DMS114 treated with DMSO at 0.1 percent for 48 hours (cell line): ENCODE measurements around the gene CRAMP1.
"Not testable (repeated sequence)": the region's sequence is repeated elsewhere in the genome, so short reads cannot be mapped to it uniquely, and the experiment has no call there.

Experiments used
- DNase-seq: peaks from one replicate; lab custom pipeline; 2025; ENCODE audit not compliant: unreplicated experiment; lab: John Stamatoyannopoulos, UW

Gene CRAMP1

GRCh38 chr16:1612320-1613111 is at the start of gene CRAMP1:
TSS of gene CRAMP1 (plus strand) at chr16:1612360. CDS start at chr16:1614640, 2,280 bp downstream.
- DNase-seq, result no peak

DNA sequence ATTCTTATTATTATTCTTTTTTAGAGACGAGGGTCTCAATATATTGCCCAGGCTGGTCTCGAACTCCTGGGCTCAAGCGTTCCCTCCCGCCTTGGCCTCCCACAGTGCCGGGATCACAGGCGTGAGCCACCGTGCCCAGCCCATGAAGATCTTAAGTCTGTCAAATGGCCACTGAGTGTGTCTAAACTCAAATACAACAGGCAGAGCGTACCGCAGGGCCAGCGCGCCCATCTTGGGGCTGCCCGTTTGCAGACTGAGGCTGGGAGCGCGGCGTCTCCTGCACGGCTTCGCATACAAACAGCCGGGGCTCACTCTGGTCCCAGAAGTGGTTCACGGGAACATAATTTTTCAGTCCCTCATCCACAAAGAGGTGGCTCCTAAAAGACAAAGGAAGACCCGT is 48.4 kb upstream of the CRAMP1 start:
- no peak for DNase-seq

GRCh38 chr16:1564325-1564724 is 47.8 kb upstream of the CRAMP1 start:
- no peak for DNase-seq

DNA sequence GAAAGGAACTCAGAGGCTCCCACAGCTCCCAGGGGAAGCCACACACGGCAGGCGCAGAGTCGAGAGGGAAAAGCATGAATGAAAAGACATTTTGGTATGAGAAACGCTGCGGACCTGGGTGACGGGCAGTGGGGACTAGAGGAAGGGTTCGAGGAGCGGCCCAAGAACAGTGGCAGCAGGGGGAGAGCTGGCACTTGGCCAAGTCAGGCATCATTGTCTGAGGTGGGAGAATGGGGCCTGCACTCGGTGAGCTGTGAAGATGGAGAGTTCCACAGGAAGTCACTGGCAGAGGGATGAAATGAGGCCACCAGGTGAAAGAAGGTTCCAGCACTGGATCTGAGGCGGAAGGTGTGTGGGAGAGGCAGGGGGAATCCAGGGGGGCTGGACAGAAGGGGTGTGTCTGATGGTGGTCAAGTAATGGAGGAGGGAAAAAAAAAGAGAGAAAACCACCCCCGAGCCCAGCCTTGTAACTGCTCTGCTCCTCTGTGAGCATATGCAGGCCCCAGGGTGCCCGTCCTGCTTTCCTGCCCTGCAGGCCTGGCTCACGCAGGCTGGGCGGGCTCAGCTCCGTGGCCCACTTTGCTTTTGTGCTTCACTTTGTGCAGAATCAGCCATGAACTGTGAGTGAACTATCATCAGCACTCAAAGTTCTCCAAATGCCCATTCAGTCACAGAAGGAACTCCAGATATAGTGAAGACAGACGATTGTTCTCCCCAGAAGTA is 46.9 kb upstream of the CRAMP1 start:
- DNase-seq, result no peak

GRCh38 chr16:1567988-1568387 is 44.2 kb upstream of the CRAMP1 start:
- no peak for DNase-seq

DNA sequence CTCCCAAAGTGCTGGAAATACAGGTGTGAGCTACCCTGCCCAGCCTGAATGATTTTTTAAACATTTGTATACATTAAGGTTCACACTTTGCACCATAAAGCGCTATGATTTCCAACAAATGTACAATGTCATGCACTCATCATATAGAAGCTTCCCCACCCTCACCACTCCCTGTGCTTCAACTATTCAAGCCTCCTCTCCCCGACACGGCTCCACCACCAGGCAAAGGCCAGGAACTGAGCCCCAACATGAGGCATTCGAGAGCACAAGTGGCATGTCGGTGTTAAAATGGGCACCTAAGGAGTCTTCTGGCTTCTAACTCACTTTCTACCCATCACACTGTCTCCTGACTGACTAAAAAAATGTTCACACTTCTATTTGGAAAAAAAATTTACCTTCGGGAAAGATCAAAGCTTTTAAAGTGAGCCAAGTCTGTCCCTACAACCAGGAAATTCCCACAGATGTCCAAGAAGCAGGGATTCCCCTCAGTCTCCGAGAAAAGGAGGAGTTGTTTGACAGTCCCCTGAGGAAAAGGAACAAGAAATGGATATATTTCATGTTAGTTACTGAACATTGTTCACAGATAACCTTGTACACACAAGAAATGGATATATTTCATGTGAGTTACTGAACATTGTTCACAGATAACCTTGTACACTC is 41.0 kb upstream of the CRAMP1 start:
- no peak for DNase-seq

DNA sequence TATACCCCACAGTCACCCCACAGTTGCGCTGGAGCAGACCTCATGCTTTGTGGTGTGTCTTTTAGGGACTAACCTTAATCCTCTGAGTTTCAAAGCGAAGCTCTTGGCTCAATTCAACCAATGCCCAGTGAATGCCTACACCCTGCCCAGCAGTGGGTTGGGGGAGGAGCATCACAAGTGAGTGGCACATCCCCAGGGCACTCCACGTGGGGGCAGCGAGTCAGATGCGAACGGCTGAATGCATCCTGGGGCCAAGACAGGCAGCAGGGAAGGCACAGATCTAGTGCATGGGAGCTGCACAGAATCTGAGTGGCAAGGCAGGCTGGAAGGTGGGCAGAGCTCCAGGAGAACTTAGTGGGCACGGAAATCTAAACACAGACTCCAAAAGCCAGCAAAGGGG is 39.5 kb upstream of the CRAMP1 start:
- no peak for DNase-seq

DNA sequence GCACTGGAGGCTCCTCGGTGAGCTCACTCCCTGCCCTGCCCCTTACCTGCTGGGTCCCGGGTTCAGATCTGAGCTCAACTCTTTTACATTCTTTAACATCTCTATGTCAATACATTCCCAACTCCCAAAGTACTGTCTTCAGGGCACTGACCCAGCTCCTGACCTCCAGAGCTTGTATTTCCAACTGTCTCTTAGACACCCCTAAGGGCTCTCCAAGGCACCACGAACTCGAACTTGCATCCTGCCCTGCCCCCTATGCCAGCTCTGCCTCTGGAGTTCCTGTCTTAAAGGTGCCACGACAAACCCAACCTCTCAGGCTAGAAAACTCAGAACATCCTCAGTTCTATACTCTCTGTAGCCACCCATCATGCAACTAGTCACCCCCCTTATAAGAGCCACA is 38.9 kb upstream of the CRAMP1 start:
- no peak for DNase-seq

DNA sequence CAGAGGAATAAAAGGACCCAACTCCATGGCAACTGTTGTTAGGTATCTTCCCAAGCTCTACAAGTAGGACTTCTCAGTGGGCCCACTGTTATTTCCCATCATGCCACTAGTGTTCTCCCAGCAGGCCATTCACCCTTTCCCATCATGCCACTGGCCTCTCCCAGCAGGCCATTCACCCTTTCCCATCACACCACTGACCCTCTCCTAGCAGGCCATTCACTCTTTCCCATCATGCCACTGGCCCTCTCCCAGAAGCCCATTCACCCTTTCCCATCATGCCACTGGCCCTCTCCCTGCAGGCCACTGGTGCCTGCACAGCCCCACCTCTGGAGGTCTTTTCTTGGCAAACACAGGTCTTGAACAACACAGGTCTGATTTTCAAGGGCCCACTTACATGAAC is 36.6 kb upstream of the CRAMP1 start:
- no peak for DNase-seq

- no peak for DNase-seq
Observed at GRCh38 chr16:1579214-1579613, 32.9 kb upstream of the CRAMP1 start.

DNA sequence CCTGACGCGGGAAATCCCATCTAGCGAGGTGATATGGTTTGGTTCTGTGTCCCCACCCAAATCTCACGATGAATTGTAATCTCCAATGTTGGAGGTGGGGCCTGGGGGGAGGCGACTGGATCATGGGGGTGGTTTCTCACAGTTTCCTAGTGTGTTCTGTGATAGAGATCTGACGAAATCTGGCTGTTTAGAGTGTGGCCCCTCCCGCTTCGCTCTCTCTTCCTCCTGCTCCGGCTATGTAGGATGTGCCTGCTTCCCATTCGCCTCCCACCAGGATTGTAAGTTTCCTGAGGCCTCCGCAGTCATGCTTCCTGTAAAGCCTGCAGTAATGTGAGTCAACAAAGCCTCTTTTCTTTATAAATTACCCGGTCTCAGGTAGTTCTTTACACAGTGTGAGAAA is 31.9 kb upstream of the CRAMP1 start:
- no peak for DNase-seq

- DNase-seq, result no peak
Observed at GRCh38 chr16:1580956-1581355, 31.2 kb upstream of the CRAMP1 start.

DNA sequence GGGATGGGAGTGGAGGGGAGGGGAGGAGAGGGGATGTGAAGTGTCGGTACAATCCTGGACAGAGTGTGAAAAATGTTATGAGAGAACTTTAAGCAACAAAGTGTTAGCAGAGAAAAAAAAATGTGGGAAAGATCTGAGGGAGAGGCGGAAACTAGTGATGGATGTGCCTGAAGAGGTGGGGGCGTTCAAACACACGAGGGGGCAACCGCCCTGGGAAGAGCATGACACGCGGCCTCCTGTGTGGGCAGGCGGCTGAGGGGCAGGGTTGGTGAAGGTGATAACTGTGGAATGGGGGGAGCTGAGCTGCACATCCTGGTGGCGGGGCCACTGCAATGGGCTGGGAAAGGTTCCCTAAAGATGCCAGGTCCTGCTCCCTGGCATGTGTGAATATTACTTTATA is 30.4 kb upstream of the CRAMP1 start:
- DNase-seq, result no peak

- DNase-seq, result no peak
Observed at GRCh38 chr16:1583180-1583579, 29.0 kb upstream of the CRAMP1 start.

GRCh38 chr16:1584926-1585484 is 27.2 kb upstream of the CRAMP1 start:
- no peak for DNase-seq

- no peak for DNase-seq
Observed at GRCh38 chr16:1590366-1590765, 21.8 kb upstream of the CRAMP1 start.

DNA sequence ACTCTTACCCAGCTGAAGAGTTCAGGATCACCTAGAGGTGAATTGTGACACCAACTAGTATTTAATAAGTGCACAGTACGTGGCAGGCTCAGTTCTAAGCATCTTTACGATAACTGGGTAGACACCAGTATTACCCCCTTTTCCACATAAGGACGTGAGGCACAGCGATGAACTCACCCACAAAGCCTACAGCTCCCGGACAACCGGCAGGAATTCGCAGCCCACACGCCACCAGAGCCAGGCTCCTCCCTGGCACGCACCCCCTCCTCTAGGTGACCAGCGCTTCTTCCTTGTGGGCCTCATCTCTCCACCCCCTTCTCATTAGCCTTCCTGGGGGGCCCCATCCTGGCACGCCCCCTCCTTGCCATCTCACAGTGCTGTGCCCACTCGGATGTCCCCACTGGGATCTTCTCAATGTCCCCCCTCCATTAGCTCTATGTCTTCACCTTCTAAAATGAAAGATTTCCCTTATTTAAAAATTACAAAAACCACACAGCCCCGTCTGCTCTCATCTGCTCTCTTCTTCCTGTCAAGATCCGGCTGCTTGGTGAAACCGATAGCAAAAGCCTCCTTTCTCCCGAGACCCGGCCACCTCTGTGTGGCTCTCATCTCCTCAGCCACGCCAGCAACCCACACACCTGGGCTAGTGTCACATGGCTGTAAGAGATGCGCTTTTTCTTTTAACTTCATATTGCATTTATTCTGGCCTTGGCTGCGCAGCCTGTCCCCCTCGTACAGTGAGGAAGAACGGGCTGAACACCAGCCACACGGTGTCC is 21.0 kb upstream of the CRAMP1 start:
- no peak for DNase-seq

DNA sequence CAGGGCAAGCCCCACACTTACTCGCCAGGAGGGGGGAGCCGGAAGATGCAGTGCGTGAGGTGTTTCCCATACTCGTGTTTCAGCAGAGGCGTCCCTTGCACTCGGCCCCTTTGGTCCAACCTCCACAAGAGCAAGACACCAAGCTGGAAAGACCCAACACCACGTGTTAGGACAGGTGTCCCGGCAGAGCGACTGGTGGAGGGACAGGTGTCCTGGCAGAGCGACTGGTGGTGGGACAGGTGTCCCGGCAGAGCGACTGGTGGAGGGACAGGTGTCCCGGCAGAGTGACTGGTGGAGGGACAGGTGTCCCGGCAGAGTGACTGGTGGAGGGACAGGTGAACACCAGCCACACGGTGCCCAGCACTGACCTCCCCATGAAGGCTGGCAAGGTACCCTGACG is 19.7 kb upstream of the CRAMP1 start:
- DNase-seq, result no peak

DNA sequence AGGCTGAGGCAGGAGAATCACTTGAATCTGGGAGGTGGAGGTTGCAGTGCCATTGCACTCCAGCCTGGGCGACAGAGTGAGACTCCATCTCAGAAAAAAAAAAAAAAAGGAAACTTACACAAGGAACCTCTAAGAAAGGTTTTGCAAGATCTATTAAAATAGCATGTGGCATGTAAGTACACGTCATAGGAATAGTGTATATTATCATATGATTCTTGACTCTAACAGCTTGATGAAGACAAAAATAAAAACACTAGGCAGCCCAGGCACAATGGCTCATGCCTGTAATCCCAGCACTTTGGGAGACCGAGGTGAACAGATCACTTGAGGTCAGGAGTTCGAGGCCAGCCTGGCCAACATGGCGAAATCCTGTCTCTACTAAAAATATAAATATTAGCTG is 16.6 kb upstream of the CRAMP1 start:
- not testable (repeated sequence) for DNase-seq

DNA sequence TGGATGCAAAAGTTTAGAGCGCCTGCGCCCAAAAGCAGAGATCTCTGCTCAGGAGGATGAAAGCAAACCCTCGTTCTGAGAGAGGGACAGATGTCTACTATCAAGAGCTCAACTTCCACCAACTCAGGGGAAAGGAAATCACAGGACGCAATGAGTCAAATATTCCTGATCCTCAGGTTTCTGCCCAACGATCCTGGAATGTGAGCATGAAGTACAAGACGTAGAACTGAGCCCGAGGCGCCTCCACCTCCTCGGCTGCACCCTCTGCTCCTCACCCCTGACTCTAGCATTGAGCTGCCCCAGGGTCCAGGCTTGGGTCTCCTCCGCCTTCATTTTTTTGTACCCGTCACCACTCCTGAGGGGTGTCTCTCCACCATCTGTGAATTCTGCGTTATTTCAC is 15.6 kb upstream of the CRAMP1 start:
- DNase-seq, result no peak

DNA sequence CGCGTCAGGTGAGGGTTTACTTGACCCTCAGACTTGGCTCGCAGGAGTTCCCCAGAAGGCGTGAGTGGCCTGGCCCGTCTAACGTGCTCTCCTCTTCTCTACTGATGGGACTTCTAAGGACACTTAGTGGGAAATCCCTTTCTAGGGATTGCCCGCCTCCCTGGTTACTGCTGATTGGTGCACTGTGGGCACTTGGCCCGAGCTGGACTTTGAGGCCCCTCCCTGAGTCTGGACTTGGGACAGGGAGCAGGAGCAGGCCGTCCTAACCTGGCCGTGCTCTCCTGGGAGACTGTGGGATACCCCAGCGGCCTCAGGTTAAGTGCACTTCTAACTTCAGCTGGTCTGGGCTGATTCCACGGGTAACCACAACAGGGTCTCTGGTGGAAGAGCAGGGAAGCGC is 15.0 kb upstream of the CRAMP1 start:
- DNase-seq, result no peak
